ENCODE results near the gene CTAG1B.
"Not testable (repeated sequence)": the region's sequence is repeated elsewhere in the genome, so short reads cannot be mapped to it uniquely, and the experiment has no call there.

DNA sequence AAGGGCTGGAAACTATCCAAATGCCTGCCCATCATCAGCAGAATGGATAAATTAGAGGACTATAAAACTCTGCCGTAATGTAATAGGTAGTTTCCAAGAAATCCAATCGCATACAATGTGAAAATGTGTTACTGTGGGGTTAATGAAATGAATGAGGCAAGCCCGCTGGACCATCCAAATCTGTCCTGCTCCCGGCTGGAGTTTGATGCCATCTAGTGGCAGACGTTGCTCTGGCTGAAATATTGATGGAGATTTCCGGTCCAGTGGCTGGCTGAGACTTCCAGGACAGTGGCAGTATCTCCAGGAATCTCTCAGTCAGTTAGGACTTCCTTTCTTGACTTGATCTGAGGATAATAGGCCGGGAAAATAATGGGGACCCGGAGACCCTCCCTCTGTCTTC, 36.1 kb downstream of the CTAG1B start:
- TF ChIP-seq POLR2A (IDR thresholded peaks at IDR 0.05; ENCODE audit: low read depth, low read length); TAF1 (IDR thresholded peaks at IDR 0.05; ENCODE audit: low read depth, low read length); POLR2AphosphoS5 (IDR thresholded peaks at IDR 0.05; ENCODE audit: low read depth, low read length); POU2F2 (IDR thresholded peaks at IDR 0.05; ENCODE audit: low read depth, low read length); SPI1 (IDR thresholded peaks at IDR 0.05; ENCODE audit: low read depth, low read length); PAX5 (IDR thresholded peaks at IDR 0.05; ENCODE audit: insufficient read depth, low read length, severe bottlenecking): not testable (repeated sequence)

Data from GM12891 (cell line).